Superior temporal gyrus (tissue), 1 donor: Measurements from ENCODE around the gene RBM4B.

Experiments used
- DNase-seq: peaks from one replicate; pipeline ENCODE4 v3.0.0-alpha.2; 2016; ENCODE audit errors: extremely low spot score

RBM4B gene

DNA sequence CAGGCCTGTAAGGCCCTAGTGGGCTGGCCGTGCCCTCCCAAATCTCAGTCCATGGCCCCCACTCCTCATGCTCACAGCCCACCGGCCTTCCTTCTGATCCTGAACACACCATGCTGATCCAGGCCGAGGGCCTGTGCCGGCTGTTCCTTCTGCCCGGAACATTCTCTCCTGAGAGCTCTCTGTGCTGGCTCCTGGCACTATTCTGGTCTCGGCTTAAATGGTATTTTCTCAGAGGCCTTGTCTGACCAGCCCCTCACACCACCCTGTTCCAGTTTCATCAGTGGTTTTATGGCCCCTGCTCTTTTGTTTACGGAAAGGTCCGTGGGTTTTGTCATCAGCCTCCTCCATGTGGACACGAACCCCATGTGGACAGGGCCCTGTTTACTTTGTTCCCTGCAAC, 29.3 kb upstream of the RBM4B start:
- no peak for DNase-seq

DNA sequence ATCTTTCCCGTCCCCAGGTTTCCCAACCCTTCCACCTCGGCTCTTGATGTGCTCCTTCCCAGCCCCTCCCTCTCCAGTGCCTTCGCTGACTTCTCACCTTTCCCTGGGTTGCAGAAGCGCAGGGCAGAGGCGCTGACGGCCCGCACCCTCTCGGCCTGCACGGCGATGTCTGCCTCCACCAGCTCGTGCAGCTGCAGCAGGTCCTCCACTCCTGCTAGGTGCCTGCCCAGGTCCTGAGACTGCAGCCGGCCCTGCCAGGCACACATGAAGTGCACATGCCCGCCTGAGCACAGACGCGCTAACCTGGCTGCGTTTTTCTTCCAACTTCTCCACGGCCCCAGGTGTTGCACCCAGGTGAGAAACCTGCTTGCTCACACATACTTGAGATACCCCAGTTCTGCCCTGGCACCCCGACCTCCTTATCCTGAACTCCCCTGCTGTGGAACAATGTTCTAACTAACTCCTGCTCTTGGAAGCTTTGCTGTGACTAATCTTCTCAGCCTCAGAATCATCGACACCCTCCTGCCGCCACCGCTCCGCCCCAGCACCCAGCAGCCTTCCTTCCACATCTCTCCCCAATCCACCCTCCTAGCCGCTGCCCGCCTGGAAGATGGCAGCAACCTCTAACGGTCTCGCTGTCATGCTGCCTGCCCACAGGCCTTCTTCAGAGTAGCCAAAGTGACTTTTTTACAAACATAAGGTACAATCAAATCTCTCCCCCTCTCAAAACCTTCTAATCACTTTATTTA, 28.1 kb upstream of the RBM4B start:
- DNase-seq = no peak

- no peak for DNase-seq
Observed at GRCh38 chr11:66704659-66705360, 27.1 kb upstream of the RBM4B start.

GRCh38 chr11:66701432-66702240, 23.9 kb upstream of the RBM4B start:
- no peak for DNase-seq

DNA sequence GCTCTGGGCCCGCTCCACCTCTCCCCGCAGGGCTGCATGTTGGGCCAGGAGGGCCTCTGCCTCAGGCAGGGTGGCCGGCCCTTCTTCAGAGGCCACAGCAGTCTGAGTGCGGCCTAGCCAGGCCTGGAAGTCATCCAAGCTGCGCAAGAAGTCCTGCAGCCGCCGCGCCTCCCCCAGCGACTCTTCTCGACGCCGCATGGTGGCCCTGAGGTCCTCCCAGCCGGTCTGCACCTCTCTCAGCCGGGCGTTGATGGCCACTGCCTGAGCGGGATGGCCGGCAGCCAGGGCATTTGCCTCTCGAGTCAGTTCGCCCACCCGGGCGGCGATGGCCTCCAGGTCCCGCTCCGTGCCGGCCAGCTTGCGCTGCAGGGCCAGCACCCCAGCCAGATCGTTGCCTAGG, 23.1 kb upstream of the RBM4B start:
- no peak for DNase-seq

DNA sequence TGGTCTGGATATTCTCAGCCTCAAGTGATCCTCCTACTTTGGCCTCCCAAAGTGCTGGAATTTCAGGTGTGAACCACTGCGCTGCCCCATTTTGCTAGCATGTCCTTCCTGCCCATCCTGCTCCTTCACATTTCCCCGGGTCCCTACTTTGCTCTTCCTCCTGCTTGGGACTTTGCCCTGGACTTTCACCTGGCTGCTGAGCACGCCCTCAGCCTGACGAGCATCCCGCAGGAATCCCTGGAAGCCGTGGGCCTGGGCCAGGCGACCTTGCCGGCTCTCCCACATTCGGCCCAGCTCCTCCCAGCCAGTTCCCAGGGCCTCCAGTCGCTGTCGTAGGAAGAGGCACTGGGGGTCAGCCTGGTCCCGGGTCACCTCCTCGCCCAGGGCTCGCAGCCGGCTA, 22.6 kb upstream of the RBM4B start:
- DNase-seq = no peak

DNA sequence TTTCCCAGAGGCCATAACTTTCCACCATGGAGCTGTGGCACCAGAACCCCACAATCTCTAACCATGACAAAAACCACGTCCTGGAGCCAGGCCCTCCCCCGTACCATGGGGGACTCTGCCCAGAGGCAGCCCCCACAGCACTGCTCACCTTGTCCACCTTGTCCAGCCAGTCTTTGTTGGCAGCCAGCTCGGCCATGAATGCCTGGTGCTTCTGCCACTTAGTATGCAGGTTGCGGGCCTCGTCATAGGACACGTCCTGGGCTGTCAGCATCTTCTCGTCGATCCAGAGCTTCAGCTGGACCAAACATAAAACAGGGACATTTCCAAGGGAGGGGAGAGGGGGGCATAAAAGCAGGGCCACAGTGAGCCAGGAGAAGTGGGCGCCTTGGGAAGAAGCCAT, 20.8 kb upstream of the RBM4B start:
- no peak for DNase-seq

DNA sequence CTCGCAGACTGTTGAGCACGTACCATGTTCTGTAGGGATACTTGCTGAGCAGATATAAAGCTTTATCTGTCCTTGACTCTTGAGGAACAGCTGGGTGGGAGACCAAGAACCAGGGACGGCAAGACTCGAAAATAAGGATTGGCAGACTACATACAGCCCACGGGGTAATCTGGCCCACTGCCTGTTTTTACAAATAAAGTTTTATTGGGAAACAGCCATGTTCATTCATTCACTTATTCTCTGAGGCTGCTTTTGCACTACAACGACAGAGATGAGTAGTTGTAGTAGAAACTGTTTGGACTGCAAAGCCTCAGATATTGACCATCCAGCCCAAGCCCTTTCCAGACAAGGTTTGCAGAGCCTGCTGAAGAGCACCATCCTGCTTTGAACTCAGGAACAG, 20.3 kb upstream of the RBM4B start:
- DNase-seq = no peak

DNA sequence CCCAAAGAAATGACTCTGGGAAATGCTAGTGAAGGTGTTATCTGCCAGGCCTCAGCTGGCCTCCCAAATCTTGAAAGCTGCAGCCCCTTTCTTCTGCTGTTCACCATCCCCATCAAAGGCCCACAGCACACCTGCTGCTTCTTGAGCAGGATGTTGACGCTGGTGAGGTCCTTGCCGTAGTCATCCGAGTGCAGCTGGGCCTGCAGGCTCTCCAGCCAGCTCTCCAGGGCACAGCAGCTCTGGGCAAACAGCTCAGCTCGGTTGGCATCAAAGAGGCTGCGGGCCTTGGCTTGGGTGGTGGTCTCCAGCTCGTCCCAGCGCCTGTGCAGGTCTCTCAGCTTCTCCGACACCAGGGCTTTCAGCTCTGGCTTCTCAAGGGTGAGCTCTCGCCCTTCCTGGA, 18.5 kb upstream of the RBM4B start:
- no peak for DNase-seq

DNA sequence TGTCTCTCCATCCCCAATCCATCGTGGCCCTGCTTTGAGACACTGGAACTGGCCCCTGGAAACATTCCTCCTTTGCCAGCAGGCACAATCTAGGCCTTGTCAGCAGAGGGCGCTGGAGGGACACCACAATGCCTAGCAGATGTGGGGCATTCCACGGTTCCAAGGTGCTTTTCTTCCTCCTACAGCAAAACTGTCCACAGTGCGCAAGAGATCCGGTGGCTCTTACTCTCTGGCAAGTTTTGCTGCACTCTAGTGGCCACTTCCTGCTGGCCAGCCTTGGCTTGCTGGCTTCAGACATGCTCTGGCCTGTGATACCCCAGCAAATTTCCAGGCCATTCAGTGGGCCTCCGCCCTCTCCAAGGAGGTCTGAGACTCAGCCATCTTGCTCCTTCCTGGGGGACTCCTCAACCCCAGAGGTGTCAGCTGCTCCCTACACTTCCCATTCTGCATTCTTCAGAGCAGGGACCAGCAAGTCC, 17.1 kb upstream of the RBM4B start:
- peak; percentile 89 for DNase-seq

DNA sequence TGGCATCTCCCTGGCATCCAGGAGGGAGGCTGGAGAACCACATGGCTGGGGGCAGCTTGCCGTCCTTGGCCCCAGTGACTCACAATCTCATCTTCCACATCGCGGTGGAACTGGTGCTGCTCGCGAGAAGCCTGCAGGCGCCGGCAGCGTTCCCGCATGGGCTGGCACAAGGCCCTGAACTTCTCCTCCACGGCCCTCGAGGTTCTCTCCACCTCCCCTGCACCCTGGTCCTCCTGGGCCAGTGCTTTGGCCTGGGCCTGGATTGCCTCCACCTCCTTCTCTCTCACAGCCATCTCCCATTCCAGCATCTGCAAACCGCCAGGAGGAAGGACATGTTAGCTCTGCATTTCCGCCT, 16.3 kb upstream of the RBM4B start:
- no peak for DNase-seq

GRCh38 chr11:66693356-66694055, 15.8 kb upstream of the RBM4B start:
- no peak for DNase-seq

DNA sequence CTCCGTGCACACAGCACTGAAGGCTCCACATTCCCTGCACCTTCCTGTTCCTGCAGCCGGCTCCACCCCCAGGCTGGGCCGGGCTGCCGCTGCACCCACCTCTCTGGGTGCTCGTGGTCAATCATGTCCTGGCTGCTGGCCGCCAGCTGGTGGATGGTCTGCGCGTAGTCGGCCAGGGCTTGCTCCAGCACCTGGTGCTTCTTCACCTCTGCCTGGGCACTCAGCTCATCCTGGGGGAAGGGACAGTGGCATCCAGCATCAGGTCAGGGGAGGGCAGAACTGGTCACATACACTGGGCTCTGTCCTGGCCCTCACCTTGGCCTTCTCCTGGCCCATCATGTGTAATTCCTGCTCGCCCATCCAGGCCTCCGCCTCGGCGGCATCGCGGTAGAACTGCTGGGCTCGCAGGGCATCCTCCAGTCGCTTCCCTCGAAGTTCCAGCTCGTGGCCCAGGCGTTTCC, 15.2 kb upstream of the RBM4B start:
- no peak for DNase-seq

DNA sequence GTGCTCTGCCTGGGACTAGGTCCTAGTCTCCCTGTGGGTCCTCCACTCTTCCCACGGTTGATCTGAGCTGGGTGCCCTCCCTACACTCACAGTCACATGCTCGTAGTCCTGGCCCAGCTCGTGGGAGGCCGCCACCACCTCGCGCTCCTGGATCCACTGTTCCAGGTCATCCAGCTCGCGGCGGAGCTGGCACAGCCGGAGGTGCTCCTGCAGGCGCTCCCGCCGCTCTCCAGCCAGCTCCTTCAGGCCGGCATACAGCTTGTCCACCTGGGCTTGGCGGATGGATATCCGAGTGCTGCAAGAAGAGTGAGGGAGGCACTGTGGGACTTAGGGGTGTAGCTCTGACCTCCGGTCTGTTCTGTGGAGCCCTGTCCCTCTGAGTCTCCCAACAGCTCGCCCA, 14.8 kb upstream of the RBM4B start:
- no peak for DNase-seq

GRCh38 chr11:66691311-66691980, 13.8 kb upstream of the RBM4B start:
- no peak for DNase-seq

GRCh38 chr11:66689661-66690590, 12.2 kb upstream of the RBM4B start:
- no peak for DNase-seq

DNA sequence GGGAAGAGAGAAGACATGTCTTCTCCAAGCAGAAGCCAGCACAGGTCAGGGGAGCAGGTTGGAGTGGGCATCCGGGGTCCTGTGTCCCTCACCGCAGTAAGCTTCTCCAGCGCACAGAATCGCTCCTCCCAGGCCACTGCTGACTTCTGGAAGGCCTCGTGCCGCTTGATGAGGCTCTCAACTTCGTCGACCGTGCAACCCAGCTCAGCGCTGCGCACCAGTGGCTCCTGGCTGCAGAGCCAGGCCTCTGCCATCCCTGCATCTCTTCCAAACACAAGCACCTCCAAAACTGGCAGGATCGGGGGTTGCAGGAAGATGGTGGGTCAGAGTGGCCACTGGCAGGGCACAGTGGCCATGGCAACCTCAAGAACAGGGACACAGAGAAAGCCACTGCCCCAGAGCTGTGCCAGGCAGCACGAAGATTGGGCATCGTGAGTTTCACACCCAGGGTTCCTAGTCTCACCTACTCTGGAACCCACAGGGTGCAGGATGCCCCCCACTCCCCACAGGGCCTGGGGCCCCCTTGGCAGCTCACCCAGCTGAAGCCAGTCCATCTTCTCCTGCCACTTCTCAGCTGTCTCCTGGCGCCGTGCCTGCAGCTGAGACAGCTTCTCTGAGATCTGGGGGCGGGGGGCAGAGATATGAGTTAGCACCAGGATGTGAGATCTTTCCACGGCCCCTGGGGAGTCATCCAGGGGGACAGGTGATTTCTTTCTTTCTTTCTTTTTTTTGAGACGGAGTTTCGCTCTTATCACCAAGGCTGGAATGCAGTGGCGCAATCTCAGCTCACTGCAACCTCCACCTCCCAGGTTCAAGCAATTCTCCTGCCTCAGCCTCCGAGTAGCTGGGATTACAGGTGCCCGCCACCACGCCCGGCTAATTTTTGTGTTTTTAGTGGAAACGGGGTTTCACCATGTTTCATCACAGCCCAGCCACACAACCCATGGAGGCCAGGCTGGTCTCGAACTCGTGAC, 11.2 kb upstream of the RBM4B start:
- no peak for DNase-seq

- DNase-seq = no peak
Observed at GRCh38 chr11:66687831-66688281, 10.2 kb upstream of the RBM4B start.
